ENCODE results near the gene GPR27.

Gene GPR27, protein sequence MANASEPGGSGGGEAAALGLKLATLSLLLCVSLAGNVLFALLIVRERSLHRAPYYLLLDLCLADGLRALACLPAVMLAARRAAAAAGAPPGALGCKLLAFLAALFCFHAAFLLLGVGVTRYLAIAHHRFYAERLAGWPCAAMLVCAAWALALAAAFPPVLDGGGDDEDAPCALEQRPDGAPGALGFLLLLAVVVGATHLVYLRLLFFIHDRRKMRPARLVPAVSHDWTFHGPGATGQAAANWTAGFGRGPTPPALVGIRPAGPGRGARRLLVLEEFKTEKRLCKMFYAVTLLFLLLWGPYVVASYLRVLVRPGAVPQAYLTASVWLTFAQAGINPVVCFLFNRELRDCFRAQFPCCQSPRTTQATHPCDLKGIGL

DNA sequence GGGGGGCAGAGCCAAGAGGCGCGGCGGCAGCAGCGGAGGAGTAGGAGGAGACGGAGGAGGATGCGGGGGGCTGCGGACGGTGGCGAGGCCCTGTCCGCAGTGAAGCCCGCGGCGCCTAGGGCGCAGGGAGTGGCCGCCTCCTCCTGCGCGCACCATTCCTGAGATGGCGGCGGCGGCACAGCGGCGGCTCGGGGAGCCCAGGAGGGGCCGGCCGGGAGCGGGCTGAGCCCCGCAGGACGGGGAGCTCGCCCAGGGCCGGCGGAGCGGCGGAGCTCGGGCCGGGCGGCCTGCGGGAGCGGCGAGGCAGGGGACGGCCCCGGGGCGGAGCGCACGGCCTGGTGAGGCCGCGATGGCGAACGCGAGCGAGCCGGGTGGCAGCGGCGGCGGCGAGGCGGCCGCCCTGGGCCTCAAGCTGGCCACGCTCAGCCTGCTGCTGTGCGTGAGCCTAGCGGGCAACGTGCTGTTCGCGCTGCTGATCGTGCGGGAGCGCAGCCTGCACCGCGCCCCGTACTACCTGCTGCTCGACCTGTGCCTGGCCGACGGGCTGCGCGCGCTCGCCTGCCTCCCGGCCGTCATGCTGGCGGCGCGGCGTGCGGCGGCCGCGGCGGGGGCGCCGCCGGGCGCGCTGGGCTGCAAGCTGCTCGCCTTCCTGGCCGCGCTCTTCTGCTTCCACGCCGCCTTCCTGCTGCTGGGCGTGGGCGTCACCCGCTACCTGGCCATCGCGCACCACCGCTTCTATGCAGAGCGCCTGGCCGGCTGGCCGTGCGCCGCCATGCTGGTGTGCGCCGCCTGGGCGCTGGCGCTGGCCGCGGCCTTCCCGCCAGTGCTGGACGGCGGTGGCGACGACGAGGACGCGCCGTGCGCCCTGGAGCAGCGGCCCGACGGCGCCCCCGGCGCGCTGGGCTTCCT lies at the start of gene GPR27:
GPR27 (plus strand) TSS at position 155 of the 909 bp plus-strand sequence; CDS start at position 350, 195 bp downstream.
- peak within 1 kb of the TSS; percentile 66 for H3K27ac ChIP-seq
- no peaks in the 10 kb centered on the region for H3K36me3 ChIP-seq
- H3K4me3 ChIP-seq (ENCODE audit: low read depth, low read length), result peak within 1 kb of the TSS; percentile 53
- H3K27me3 ChIP-seq (ENCODE audit: insufficient read depth, low read depth, severe bottlenecking), result no peaks in the 10 kb centered on the region
- TF ChIP-seq, protein P1, sequence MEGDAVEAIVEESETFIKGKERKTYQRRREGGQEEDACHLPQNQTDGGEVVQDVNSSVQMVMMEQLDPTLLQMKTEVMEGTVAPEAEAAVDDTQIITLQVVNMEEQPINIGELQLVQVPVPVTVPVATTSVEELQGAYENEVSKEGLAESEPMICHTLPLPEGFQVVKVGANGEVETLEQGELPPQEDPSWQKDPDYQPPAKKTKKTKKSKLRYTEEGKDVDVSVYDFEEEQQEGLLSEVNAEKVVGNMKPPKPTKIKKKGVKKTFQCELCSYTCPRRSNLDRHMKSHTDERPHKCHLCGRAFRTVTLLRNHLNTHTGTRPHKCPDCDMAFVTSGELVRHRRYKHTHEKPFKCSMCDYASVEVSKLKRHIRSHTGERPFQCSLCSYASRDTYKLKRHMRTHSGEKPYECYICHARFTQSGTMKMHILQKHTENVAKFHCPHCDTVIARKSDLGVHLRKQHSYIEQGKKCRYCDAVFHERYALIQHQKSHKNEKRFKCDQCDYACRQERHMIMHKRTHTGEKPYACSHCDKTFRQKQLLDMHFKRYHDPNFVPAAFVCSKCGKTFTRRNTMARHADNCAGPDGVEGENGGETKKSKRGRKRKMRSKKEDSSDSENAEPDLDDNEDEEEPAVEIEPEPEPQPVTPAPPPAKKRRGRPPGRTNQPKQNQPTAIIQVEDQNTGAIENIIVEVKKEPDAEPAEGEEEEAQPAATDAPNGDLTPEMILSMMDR (IDR thresholded peaks at IDR 0.05; ENCODE audit: low read depth, low read length), result no peak
- peak; percentile 39 for DNase-seq
- no peaks in the 10 kb centered on the region for H3K9me3 ChIP-seq (ENCODE audit: severe bottlenecking)

GRCh38 chr3:71704915-71705314 lies 48.7 kb upstream of the GPR27 start:
- DNase-seq, result no peak

GRCh38 chr3:71705681-71706080 lies 48.0 kb upstream of the GPR27 start:
- Histone ChIP-seq H3K9me3 (ENCODE audit: severe bottlenecking) (no peaks in the 10 kb centered on the region), H3K27ac (no peak overlapping the region), H3K4me3 (ENCODE audit: low read depth, low read length) (no peak overlapping the region), H3K27me3 (ENCODE audit: insufficient read depth, low read depth, severe bottlenecking) (no peaks in the 10 kb centered on the region), H3K36me3 (no peaks in the 10 kb centered on the region)
- DNase-seq, result no peak
- TF ChIP-seq, protein P1 (IDR thresholded peaks at IDR 0.05; ENCODE audit: low read depth, low read length), result no peak

More at GRCh38 chr3:71704915-71705314, 48.7 kb upstream of the GPR27 start:
- no peak overlapping the region for H3K4me3 ChIP-seq (ENCODE audit: low read depth, low read length)
- H3K9me3 ChIP-seq (ENCODE audit: severe bottlenecking), result no peaks in the 10 kb centered on the region
- TF ChIP-seq, protein P1 (IDR thresholded peaks at IDR 0.05; ENCODE audit: low read depth, low read length), result no peak
- H3K27me3 ChIP-seq (ENCODE audit: insufficient read depth, low read depth, severe bottlenecking), result no peaks in the 10 kb centered on the region
- H3K36me3 ChIP-seq, result no peaks in the 10 kb centered on the region
- no peak overlapping the region for H3K27ac ChIP-seq

- TF ChIP-seq, protein P1 (IDR thresholded peaks at IDR 0.05; ENCODE audit: low read depth, low read length), result no peak
- Histone ChIP-seq H3K27me3 (ENCODE audit: insufficient read depth, low read depth, severe bottlenecking) (no peaks in the 10 kb centered on the region), H3K9me3 (ENCODE audit: severe bottlenecking) (no peaks in the 10 kb centered on the region), H3K36me3 (no peaks in the 10 kb centered on the region), H3K4me3 (ENCODE audit: low read depth, low read length) (no peak overlapping the region), H3K27ac (no peak overlapping the region)
- no peak for DNase-seq
Measured at GRCh38 chr3:71707595-71707994, 46.1 kb upstream of the GPR27 start.

DNA sequence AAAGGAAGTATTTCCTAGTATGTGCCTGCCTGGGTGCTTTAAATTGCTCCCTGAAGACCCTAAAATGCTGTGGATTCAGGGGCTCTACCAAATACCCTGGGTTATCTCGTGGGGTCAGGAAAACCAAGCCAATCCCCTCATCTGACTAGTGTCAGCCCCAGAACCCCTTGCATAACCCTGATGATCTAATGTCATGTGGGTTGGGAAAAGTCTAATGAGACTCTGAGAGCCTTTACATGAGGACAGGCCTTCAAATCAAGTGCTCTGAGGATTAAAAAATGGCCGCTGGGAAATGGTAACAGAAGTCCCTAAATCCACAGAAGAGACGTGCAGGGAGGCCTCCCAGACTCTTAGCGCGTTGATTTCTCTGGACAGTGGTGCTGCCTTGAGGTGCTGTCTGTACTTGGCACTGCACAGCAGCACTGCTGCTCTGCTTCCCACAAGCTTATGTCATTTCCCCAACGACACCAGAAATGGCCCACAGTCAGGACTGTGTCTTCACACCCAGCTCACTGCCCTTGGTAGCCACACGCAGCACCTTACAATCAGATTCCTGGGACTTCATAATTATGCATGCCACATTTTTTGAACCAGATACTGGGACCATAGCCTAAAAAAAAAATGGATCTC lies 45.1 kb upstream of the GPR27 start:
- TF ChIP-seq, protein P1 (IDR thresholded peaks at IDR 0.05; ENCODE audit: low read depth, low read length), result no peak
- no peak for DNase-seq
- Histone ChIP-seq H3K9me3 (ENCODE audit: severe bottlenecking) (no peaks in the 10 kb centered on the region), H3K4me3 (ENCODE audit: low read depth, low read length) (no peak overlapping the region), H3K36me3 (no peaks in the 10 kb centered on the region), H3K27ac (no peak overlapping the region), H3K27me3 (ENCODE audit: insufficient read depth, low read depth, severe bottlenecking) (no peaks in the 10 kb centered on the region)
